BLaER1 (cell line): Measurements from ENCODE around the gene TMEM161B.

Source experiments
- H3K27ac ChIP-seq: shearing (Covaris generic); formaldehyde crosslinking; 2 replicates; pipeline ENCODE4 v1.8.1; 2022
- H3K27me3 ChIP-seq: shearing (Covaris generic); formaldehyde crosslinking; 2 replicates; pipeline ENCODE4 v1.8.1; 2022
- H3K36me3 ChIP-seq: shearing (Covaris generic); formaldehyde crosslinking; 2 replicates; pipeline ENCODE4 v1.8.1; 2022
- H3K4me1 ChIP-seq: shearing (Covaris generic); formaldehyde crosslinking; 2 replicates; pipeline ENCODE4 v1.8.1; 2022
- H3K4me2 ChIP-seq: shearing (Covaris generic); formaldehyde crosslinking; 2 replicates; pipeline ENCODE4 v1.8.1; 2022
- H3K4me3 ChIP-seq: shearing (Covaris generic); formaldehyde crosslinking; 2 replicates; pipeline ENCODE4 v1.8.1; 2022
- H3K9ac ChIP-seq: shearing (Covaris generic); formaldehyde crosslinking; 2 replicates; pipeline ENCODE4 v1.8.1; 2022
- H3K9me3 ChIP-seq: shearing (Covaris generic); formaldehyde crosslinking; 2 replicates; pipeline ENCODE4 v1.8.1; 2022
- H4K20me1 ChIP-seq: shearing (Covaris generic); formaldehyde crosslinking; 2 replicates; pipeline ENCODE4 v1.8.1; 2022
- Cebpa-rat ChIP-seq: shearing (Covaris generic); IDR thresholded peaks from 2 replicates; pipeline ENCODE4 v1.8.1; 2022

The TMEM161B gene

DNA sequence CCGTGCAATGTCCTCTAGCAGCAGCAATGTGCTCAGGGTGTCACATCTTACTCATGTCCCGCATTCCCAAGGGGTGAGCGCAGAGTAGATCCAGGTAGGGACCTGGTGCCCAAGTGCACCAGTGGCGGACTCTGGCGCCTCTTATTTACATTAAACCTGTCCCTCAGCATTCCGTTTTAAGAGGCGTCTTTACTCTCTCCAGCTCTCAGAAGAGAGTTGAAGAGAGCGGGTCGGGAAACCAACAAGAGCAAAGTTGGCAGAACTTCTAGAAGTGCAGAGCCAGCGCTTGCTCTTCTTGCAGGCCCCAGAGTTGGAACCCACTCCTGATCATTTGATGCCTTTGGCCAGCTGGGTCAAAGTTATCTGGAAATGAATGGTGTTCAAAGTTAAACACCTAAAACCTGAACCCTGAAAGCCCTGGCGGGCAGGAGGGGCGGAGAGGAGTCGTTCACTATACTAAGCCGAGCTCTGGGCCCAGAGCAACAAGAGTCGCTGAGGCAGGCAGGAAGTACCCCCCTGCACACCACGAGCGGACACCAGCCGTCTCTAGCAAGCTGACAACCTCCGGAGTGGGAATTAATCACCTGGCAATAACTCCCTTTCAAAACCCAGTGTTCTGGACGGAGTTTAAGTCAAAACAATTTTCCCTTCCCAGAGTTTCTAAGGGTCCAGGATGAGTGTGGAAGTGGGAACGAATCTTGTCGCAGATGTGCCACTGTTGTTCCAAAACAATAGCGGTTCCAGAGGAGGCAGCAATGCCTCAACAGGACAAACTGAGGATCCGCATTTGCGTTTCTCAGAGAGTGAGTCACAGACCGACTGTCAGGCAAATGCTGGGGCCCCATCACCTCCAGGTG lies 122.8 kb downstream of the TMEM161B start:
- Histone ChIP-seq H3K9me3 (peaks cover 38% of the 10 kb centered on the region), H3K4me3 (no peak overlapping the region), H3K27me3 (peaks cover 55% of the 10 kb centered on the region), H3K36me3 (no peaks in the 10 kb centered on the region), H3K4me2 (no peak overlapping the region), H3K9ac (no peak overlapping the region), H4K20me1 (no peaks in the 10 kb centered on the region), H3K27ac (no peak overlapping the region), H3K4me1 (no peaks in the 10 kb centered on the region)
- TF ChIP-seq Cebpa-rat = no peak

DNA sequence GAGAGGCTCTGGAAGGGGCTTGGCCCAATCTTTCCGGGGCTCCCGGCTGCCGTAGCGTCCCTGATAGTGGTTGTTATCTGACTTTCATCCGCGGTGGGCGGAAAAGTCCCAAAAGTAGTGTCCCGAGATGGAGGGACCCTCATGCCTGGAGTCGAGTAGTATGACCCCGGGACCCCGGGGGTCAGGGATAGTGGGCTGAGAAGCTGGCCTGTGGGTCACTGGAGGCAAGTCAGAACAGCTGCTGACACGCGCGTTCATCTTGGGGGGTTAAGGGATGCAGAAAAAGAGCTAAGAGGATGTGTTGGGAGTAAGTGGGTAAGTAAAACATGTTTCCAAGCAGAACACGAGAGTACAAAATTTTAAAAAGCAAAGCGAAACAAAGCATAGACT lies 123.4 kb downstream of the TMEM161B start:
- peaks cover 55% of the 10 kb centered on the region for H3K27me3 ChIP-seq
- H3K36me3 ChIP-seq = no peaks in the 10 kb centered on the region
- H3K27ac ChIP-seq = no peak overlapping the region
- H3K4me1 ChIP-seq = no peaks in the 10 kb centered on the region
- no peaks in the 10 kb centered on the region for H4K20me1 ChIP-seq
- H3K9me3 ChIP-seq = peaks cover 42% of the 10 kb centered on the region
- no peak overlapping the region for H3K4me2 ChIP-seq
- H3K9ac ChIP-seq = no peak overlapping the region
- H3K4me3 ChIP-seq = no peak overlapping the region
- TF ChIP-seq Cebpa-rat = no peak
